ENCODE measurements around the gene CNBD2.
"Not testable (repeated sequence)": the region's sequence is repeated elsewhere in the genome, so short reads cannot be mapped to it uniquely, and the experiment has no call there.

Gene CNBD2

DNA sequence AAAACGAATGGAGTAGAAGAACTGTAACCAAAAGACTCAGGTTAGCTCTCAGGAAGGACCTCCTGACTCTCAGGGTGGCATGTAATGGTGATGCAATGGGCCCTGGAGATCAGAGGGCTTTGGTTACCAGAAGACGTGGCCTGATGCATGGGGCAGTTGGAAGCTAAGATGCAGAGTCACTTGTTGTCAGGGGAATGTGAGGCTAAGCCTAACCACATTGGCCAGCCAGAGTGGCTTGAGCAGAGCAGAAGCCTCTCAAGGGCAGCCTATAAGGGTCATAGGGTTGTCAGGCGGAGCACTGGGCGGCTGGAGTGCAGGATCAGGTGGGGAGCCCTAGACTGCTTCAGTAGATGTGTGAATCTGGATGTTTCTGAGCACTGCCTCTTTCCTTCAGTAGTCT is 5.9 kb downstream of the CNBD2 start:
- no peak for DNase-seq (ENCODE audit: low read depth, low spot score)

DNA sequence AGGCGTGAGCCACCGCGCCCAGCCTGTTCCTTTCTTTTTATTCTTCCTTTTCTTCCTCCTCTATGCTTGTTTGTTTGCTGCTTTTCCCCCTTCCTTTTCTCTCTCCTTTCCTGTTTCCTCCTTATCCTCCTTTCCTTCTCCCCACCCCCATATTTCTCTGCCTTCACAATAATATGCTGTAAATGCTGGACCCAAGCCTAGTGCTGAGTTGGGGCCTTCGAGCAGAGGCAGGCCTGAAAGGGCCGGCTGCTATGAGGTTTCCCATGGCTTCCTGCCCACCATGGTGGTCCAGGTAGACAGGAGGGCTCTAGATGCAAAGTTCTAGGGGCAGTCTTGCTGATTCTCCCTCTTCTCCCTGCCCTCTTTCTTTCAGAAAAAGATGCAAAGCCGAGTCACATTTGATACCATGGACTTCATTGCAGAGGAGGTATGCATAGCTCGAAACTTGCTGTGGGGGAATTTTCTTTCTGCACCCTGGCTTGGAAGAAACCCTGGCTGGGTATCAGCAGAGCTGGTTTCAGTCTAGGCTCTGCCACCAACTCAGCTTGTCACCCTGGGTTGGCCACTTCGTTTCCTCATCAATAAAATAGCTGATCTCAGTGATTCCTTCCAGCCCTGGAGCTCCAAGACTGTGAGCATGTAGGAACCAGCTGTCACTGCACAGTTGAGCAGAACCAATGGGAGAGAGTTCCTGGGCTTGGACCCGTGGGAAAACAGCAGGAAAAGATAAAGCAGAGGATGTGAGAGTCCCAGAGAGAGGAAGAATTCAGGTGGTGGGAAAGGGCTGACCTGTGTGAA is 7.4 kb downstream of the CNBD2 start:
- DNase-seq (ENCODE audit: low read depth, low spot score): no peak

DNA sequence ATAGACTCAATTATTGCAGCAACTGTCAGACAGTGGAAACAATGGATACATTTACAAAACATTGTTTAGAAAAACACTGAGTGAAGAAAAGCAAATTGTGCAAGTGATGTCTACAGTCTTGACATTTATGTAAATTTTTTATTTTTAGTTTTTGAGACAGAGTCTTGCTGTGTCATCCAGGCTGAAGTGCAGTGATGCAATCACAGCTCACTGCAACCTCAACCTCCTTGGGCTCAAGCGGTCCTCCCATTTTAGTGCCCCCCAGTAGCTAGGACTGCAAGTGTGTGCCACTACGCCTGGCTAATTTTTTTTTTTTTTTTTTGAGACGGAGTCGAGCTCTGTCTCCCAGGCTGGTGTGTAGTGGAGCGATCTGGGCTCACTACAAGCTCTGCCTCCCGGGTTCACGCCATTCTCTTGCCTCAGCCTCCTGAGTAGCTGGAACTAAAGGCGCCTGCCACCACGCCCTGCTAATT is 9.7 kb downstream of the CNBD2 start:
- no peak for DNase-seq (ENCODE audit: low read depth, low spot score)

DNA sequence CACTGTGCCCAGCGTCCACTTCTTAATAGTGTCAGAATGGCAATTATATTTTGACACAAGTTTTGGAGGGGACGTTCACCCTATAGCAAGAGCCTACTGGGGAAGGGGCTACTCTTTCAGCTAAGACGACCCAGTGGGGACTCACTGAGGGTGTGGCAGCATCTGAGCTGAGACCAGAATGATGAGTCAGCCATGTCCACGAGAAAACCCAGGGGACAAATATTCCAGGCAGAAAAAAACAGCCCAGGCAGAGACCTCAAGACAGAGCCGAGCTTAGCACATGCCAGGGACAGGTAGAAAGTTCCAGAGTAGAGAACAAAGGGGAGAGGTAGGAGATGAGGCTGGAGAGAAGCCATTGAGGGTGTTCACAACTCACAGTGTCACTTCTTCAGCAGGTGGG is 11.2 kb downstream of the CNBD2 start:
- DNase-seq (ENCODE audit: low read depth, low spot score): no peak

DNA sequence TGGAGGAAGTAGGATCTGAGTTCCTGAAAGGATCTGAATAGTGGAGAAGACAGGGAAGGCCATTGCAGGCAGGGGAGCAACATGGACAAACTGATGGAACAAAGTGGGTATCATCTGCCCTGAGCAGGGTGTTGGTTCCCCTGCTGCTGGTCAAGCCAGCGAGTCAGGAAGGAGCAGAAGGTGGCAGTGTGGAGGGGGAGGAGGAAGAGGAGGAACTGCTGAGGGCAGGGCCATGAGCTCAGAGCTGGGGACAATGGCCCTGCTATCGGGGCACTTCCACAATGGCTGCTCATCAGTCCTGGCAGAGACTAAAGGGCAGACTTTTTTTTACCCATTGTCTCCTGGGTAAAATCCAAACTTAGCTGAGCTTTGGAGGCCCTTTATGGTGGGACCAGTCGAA is 13.6 kb downstream of the CNBD2 start:
- no peak for DNase-seq (ENCODE audit: low read depth, low spot score)

DNA sequence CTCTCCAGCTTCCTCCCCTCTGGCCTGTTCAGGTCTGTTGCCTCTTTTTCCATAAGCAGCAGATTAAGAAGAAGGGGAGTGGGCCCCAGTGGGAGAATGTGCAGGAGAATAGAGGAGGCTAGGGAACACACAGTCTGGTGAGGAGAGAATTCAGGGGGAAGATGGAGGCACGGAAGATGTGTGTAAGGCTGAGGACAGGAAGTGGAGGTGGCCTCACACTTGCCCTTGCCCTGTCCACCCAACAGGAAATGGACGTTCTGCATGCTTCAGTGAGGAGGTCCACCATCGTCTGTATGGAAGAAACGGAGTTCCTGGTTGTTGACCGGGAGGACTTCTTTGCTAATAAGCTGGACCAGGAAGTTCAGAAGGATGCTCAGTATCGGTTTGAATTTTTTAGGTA is 16.0 kb downstream of the CNBD2 start:
- no peak for DNase-seq (ENCODE audit: low read depth, low spot score)

DNA sequence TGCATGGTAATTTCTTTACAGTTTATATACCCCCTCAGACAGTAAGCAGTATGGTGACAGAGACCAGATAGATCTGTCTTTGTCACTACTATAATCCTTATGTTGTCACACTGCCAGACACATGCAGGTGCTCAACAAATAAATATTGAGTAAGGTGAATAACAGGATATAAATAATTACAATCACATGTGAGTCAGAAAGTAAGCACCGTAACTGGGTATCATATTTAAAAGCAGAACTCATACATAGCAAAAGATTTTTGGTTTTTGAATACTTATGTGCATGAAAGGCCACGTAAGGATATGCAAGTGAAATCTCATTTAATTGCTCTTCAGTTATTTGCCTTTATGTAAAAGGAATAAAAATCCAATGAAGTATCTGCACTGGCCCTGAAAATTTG is 17.4 kb downstream of the CNBD2 start:
- DNase-seq (ENCODE audit: low read depth, low spot score): no peak

DNA sequence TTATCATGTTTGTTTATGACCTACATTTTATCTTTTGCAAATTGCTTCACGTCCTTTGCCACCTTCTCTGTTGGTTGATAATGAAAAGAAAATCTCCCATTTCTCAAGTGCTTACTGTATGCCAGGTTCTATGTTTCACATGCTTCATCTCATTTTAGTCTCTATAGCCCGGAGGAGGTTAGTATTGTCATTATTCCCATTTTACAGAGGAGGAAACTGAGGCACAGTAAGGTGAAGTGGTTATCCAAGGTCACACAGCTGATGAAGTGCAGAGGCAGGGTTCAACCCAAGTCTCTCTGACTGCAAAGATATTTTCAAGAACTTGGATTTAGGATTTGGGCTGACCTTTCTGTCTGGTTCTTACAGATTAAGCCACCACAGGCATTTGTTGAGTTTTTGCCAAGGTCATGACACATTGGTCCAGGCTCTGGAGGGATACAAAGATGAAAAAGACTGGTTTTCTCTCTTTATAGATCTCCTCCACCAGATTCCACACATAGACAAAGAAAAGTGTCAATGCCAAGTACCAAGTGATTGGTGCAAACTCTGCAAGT is 20.6 kb downstream of the CNBD2 start:
- DNase-seq (ENCODE audit: low read depth, low spot score): no peak

DNA sequence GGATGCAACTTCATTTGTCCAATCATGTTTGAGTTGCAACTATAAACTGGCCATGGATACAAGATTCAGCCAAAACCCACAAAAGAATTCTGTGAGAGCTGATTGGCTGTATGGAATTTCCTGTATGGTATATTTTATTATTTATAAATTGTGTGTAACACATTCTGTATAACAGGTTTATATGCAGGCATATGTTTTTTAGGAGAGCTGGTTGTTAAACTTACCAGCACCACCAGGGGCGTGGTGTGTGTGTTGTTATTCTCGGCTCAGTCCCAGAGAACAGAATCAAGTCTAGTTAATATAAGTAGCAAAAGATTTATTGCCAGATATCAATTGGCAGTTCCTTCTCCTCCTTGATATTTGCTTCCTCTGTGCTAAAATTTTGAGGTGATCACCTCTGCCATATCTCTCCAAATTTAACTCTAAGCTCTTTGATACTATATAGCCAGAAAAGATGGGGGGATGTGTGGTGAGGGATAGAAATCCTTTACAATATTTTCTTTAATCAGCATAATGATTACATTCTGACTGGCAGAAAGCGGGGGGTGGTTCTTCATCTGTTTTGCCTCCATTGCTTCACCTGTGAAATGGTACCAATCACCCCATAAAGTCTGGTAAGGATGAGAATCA is 22.9 kb downstream of the CNBD2 start:
- no peak for DNase-seq (ENCODE audit: low read depth, low spot score)

DNA sequence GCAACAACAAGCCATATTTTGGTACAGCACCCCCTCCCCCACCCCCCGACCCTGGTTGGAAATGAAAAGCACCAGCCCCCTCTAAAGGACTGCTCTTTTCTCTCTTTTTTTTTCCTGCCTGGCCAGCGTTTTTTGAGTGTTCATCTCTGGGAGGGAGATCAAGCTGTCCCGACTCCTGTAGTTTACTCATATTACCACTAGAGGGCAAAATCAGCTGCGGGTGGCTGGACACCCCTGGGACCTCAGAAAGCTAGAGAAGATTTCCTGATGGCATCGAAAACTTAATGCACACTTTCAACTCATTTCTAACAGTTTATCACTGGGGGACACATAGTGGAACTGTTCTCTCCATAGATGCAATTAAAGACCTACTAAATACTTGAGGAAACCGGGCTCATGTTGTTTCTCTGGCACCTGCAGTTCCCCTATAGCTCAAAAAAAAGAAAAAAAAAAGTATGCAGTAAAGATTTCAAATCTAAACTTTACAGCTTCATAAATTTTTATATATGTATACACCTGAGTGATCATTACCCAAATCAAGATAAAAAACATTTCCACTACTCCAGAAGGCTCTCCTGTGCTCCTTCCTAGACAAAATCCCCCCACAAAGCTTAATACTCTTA is 24.4 kb downstream of the CNBD2 start:
- DNase-seq (ENCODE audit: low read depth, low spot score): peak; percentile 74

DNA sequence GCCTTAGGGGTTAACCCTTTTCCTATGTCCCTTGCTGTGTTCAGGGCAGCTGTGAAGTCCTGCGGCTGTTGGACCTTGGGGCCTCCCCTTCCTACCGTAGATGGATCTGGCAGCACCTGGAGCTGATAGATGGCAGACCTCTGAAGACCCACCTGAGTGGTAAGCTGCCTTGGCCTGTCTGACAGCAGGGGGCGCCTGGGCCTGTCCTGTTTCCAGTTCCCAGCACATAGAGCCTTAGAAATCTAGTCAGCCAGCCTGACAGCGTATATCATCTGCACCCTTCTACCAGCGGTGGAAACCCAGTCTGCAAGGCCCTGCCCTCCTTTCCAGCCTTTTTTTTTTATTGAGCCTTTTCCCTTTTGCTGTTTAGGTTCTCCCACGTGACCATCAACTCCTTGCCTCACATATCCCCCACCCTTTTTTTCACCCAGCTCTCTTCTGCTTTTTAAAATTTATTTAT is 26.6 kb downstream of the CNBD2 start:
- DNase-seq (ENCODE audit: low read depth, low spot score): peak; percentile 94

DNA sequence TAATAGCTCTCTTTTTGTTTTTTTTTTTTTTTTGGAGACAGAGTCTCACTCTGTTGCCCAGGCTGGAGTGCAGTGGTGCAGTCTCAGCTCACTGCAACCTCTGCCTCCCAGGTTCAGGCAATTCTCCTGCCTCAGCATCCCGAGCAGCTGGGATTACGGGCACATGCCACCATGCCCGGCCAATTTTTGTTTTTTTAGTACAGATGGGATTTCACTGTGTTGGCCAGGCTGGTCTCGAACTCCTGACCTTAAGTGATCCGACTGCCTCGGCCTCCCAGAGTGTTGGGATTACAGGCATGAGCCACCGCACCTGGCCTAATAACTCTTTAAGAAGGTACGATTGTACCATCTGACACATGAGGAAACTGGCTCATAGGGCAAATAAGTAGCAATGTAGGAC is 28.1 kb downstream of the CNBD2 start:
- DNase-seq (ENCODE audit: low read depth, low spot score): not testable (repeated sequence)

DNA sequence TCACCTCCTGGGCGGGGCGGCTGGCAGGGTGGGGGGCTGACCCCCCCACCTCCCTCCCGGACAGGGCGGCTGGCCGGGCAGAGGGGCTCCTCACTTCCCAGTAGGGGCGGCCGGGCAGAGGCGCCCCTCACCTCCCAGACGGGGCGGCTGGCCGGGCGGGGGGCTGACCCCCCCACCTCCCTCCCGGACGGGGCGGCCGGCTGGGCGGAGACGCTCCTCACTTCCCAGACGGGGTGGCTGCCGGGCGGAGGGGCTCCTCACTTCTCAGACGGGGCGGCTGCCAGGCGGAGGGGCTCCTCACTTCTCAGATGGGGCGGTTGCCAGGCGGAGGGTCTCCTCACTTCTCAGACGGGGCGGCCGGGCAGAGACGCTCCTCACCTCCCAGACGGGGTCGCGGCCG is 32.9 kb downstream of the CNBD2 start:
- not testable (repeated sequence) for DNase-seq (ENCODE audit: low read depth, low spot score)

DNA sequence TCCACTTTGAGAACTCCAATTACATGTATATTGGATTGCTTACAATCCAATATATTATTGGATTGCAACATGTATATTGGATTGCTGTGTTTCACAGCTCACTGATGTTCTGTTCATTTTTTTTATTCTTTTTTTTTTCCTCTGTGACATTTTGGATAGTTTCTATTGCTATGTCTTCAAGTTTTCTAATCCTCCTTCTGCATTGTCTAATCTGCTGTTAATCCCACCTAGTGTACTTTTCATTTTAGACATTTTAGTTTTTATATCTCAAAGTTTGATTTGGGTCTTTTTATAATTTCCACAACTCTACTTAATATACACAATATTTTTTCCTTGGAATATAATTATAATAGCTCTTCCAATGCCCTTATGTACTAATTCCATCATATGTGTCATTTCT is 34.5 kb downstream of the CNBD2 start:
- no peak for DNase-seq (ENCODE audit: low read depth, low spot score)

DNA sequence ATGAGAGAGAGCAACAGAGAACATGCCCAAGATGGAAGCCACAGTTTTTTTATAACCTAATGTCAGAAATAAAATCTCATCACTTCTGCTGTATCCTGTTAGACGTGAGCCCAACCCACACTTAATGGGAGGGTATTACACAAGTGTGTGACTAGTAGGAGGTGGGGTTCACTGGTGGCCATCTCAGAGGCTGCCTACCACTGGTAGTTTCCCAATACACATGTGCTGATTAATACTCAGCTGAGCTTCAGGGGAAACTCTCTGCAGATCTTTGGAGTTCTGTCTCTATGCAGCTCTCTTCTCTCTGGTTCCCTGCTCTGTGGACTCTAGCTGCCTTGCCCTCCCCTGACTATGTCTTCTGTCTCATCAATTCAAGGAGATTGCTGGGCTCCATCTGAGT is 35.7 kb downstream of the CNBD2 start:
- no peak for DNase-seq (ENCODE audit: low read depth, low spot score)

DNA sequence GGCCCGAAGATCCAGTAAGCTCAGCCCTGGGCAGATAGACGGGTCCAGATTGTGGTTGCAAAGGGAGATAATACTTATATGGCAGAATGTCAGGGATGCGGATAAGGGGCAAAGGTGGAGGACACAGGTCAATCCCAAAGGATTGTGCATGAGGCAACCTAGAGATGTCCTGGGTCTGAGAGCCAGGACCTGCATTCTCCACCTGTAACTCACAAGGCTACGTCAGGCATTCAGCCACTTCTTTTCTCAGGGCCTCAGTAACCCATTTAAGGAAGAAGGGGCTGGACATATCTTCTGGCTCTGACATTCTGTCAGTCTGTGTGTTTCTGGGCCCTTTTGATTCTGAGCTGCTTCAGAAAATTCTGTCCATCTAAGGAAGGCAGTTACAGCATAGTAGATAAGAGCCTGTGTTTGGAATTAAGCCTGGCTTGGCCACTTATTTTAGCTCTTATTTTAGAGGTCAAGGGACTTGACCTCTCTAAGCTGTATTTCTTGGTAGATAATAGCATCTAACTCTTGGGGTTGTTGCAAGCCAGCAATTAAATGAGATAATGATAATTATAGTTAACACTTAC is 40.2 kb downstream of the CNBD2 start:
- no peak for DNase-seq (ENCODE audit: low read depth, low spot score)

DNA sequence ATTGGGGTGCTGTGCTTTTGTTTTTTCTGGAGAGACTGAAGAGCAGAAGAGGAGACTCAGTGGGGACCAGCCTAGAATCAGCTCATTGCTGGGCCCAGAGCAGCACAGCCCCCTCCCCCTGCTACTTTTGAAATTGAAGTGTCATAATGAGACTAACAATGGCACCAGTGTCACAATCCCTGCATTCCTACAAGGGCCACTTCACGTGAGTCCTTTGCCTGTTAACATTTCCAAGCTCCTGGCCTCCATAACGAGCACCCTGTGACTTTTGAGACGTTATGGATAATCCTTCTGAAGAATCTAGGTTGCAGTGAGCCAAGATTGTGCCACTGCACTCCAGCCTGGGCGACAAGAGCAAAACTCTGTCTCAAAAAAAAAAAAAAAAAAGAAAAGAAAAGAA is 41.7 kb downstream of the CNBD2 start:
- no peak for DNase-seq (ENCODE audit: low read depth, low spot score)

DNA sequence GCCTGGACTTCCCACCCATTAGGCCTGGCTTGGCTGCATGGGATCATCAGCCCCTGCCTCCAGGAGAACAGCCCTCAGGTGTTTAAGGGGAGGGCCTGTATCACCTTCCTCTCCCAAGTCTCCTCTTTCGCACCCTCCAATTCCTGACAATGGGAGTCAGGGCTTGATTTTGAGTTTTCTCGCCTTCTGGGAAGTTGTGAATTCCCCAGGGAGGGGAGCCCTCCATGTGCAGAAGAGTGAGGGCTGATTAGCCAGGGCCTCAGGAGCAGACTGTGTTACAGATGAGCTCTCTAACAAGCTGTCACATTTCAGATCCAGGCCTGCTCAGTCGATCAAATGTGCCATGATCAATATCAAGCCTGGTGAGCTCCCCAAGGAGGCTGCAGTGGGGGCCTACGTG is 42.4 kb downstream of the CNBD2 start:
- peak; percentile 60 for DNase-seq (ENCODE audit: low read depth, low spot score)

DNA sequence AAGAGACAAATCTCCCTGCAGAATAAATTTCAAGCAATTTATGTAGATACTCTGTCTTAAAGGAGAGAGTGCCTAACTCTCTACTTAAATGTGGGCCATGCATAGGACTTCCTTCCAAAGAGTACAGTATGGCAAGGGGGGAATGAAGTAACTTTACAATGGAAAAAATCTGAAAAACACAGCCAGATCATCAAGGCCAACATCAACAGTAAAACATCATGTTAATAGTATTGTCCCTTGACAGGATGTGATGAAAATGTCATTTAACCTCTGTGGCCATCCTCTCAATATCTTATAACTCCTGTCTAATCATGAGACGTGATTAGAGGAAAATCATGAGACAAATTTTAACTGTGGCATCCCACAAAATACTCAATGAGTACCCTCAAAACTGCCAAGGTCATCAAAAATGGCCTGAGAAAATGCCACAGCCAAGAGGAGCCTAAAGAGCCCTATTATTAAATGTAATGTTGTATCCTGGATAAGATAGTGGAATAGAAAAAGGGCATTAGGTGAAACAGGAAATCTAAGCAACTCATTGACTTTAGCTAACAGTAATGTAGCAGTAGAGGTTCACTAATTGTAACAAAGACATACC is 47.5 kb downstream of the CNBD2 start:
- DNase-seq (ENCODE audit: low read depth, low spot score): no peak

DNA sequence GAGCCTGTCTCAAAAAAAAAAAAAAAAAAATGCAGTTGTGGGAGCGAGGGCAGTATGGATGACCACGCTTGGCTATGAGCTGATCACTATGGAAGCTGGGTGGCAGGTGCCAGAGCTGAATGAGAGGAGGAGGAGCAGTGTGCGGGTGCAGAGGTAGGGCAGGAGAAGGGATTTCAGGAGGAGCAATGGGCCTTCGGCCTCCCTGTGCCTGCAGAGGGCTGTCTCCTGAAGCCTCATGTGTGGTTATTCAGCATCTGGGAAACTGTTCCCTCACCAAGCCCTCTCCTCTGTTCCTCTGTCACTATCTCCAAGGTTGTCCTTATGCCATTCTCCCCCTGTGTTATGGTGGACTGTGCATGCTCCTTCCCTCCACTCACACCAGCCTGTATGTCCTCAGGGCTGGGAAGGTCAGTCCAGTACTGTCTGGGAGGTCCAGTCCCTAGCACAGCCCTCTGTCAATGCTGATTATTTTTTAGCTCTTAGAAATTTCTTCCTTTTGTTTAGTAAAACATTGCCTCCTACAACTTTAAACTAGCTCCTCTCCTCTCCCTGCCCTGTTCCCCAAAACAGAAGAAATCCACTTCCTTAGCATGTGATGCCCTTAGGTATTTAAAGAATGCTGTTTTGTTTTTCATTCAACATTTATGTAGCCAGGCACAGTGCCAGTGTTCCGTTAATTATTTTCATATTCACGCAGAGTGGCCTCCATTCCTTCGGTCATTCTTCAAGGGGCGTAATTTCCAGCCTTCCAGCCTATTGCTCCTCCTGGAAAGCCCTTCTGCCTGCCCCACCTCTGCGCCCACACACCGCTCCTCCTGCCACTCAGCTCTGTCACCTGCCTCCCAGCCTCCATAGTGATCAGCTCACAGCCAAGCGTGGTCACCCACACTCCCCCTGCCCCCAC is 48.9 kb downstream of the CNBD2 start:
- no peak for DNase-seq (ENCODE audit: low read depth, low spot score)

Data from ELF-1 (cell line).